HG03558 (cell line): ENCODE data around the gene DDX41.

Source experiments
- ATAC-seq: cut with Tn5 transposase; IDR thresholded peaks from one replicate; pipeline ENCODE4 v1.9.1; 2021; ENCODE audit warnings: moderate number of reproducible peaks; ENCODE audit not compliant: unreplicated experiment; ENCODE audit errors: extremely low read depth

The DDX41 gene

DNA sequence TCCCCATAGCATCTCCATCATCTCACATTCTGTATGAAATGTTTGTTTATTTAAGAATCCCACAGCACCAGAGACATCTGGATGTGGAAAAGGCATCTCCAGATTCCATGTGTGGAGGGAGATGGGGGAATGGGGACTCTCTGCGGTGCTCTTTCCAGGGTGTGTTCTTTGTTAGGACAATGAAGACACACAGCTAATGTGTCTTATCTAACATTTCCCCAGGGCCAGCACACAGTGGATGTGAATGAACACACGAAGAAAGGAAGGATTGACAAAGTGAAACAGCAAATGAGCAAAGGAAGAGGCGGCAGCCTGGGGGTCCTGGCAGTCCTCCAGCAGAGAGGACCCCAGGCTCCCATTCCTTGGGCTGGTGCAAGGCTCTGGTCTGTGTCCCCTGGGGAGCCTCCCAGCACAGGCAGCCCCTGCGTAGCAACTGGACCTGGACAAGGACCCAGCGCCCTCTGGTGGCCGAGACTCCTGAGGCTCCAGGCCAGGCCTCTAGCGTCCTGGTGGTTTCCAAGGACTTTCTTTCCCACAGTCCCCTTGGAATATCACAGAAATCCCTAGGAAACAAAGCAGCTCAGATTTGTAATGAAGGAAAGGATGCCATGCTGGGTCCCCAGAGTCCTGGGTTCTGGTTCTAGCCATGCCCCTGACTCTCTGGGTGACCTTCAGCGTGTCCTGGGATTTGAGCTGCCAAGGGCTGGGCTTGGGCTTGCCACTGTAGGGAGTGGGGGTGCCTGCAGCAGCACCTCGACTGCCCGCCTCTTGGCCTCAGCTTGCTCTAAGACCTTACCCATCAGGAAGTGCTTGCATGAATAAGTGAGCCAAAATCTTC is 15.9 kb downstream of the DDX41 start:
- ATAC-seq, result no peak

DNA sequence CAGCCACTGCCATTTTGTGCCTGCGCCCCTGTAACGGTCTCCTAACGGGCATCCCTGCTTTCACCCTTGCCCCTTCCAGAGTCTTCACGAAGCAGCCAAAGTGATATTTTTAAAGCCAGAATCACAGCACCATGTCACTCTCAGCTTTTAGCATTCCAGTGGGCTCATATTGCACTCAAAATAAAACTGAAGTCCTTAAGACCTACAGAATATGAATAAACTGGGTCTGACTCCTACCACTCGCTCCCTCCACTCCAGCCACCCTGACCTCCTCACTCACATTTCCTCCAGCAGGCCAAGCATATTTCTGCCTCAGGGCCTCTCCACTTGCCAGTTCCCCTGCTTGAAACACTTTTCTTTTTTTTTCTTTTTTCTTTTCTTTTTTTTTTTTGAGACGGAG is 16.9 kb downstream of the DDX41 start:
- no peak for ATAC-seq

DNA sequence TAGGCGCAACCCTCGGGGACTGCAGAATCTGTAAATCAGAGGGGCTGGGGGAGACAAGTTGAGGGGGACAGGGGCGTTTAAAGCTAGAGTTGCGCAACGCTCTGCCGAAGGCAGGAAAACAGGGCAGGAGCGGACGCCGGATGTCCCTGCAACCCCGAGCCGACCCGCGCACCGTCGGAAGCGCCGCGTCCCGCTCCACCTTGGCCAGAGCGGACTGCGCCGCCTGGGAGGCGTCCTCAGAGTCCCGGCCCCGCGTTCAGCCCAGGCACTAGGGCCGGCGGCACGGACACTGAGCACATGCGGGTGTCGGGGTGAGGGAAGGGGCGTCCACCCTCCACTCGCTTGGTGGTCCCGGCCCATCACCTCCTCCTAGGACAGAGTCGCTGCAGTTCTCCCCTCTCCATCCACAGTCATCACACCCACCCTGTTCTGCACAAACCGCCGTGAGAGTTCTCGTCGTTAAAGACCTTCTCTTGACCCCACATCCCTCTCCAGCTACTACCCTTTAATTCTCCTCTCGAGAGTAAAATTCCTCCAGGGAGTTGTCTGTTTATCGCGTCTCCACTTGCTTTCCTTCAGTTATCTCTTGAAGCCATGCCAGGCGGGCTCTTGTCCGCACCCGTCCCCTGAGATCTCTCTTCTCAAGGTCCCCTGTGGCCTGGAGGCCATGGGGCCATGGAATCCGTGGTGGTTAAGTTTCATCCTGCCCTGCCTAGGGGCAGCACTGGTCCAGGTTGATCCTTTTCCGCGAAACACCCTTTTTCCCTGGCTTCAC is 18.6 kb downstream of the DDX41 start:
- no peak for ATAC-seq

GRCh38 chr5:177497292-177498012 is 19.3 kb downstream of the DDX41 start, which contains the start of gene PDLIM7:
TSS of gene PDLIM7 (minus strand) at chr5:177497604. CDS start at chr5:177496512, 1,092 bp downstream.
- ATAC-seq, result peak; percentile 51

- ATAC-seq, result no peak
Measured at GRCh38 chr5:177496727-177497291, 20.0 kb downstream of the DDX41 start.

GRCh38 chr5:177496070-177496726 is 20.6 kb downstream of the DDX41 start:
- no peak for ATAC-seq

DNA sequence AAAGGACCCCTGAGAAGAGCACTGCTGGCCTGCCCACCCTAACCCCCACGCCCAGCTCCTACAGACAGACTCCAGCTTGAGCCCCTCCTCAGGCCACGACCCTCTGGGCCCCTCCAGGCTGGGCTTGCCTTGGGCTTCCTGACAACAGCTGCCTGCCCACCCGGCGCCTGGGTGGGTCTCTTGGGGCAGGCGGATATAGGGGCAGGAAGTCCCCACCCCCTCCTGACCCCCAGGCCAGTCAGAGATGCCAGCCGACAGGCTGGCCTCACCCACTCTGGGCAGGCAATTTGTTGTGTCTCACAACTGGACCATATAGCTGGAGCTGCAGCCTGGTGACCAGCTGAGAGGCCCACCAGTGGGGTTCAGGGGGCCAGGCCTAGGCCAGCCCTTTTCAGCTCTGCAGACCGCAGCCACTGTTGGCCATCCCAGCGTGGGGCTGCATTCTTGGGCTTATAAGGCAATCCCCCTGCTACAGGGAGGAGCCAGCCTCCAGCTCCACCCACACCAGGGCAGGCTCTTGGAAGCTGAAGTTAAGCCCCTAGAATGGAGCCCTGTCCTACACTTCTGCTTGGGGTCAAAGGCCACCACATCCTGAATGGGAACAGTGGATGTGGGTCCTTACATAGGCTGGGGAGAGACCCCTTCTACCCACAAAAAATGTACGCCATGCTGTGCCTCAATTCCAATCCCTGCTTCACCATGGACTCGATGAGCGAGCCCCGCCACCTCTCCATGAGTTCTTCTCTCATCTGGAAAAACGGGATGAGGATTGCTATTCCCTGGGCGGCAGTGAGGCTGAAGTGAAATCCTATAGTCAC is 21.3 kb downstream of the DDX41 start:
- no peak for ATAC-seq

DNA sequence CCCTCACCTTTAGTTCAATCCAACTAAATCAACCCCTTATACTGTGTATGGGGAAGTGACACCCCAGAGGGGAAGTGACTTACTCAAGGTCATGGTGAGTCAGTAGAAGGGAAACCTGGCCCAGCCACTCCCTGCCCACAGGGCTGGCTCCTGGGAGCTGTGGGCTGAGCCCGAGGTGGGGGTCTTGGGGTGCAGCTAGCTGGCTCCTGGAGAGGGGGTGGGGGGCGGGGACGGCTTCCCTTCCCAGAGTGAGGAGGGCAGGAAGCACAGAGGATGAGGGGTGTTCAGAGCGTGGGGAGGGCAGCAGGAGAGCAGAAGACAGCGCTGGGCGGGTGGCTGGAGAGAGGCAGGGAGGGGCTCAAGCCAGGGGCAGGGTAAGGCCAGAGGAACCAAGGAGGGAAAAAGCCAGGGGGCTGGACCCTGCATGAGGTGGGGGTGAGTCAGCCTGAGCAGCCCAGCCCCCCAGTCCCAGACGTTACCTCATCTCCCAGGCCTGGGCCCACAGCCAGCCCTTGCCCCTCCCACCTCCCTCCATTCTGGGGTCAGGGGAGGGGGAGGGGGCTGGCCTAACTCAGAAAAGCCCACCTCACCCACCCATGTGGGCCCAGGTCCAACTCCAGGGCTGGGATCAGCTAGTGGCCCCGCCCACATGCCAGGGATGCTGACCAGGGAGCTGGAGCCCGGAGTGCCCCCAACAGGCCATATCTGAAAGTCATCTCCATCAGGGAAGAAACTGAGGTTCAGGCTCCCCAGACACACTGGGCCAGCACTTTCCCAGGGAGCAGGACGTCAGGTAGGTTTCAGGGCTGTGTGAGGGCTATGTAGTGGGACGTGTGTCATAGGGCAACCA is 22.2 kb downstream of the DDX41 start:
- no peak for ATAC-seq

- no peak for ATAC-seq
Measured at GRCh38 chr5:177493795-177494345, 22.9 kb downstream of the DDX41 start.

DNA sequence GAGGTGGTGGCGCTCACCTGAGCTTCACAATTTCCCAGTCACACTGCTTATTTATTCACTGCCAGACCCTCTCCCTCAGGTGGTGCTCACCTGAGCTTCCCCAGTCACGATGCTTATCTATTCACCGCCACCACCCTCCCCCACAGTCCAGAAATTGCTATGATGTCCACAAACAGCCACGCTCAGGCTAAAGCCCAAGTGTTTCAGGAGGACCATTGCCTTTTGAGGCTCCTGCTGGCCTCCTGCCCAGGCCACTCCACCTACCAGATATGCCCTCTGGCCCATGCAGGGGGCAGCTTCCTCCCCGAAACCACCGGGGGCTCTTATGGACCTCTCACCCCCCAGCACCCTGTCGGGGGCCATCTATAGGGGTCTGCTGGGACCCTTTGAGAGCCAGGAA is 23.9 kb downstream of the DDX41 start:
- ATAC-seq, result no peak

- no peak for ATAC-seq
Measured at GRCh38 chr5:177491983-177492746, 24.6 kb downstream of the DDX41 start.

GRCh38 chr5:177491429-177491945 is 25.3 kb downstream of the DDX41 start:
- ATAC-seq, result no peak

DNA sequence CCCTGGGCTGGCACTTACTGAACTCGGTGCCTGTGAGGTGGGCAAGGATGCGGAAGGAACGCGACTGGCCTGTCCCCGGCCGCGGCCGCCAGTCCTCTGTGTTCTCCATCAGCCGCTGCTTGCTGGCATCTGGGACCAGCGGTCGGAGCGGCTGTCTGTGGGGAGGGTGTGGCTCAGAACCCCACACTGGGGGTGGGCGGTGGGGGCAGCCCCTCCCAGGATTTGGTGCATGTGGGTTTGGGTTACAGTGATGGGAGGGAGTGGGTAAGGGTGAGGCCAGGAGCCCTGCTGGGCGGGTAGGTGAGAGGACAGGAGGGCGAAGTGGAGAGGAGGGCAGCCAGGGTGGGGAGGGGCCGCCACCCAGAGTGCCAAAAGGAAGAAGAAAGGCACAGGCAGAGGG is 25.8 kb downstream of the DDX41 start:
- ATAC-seq, result no peak

DNA sequence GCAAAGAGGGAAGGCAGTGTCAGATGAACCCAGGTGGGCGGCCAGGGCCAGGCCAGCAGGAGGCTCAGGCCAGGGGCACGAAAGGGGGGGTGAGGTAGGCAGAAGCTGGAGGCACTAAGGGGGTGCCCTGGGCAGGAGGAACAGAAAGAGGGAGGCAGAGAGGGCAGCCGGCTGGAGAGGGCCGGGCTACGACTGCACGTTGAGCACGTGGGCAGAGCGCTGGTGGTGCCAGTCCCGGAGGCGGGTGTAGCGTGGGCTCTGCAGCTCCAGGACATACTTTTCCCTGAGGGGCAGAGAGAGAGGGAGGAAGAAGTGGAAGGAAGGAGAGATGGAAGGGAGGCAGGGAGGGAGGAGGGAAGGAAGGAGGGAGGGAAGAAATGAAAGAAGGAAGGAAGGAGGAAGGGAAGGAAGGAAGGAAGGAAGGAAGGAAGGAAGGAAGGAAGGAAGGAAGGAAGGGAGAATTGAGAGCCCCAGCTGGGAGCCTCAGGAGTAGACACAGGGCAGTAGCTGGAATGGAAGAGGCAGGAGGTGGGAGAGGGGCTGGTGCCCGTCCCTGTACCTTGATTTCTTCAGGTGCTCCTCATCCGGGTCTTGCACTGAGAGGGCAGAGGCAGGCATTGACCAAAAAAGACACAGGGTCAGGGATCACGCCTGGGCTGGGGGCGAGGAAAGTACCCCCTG is 26.3 kb downstream of the DDX41 start:
- no peak for ATAC-seq

GRCh38 chr5:177489119-177489716 is 27.5 kb downstream of the DDX41 start:
- no peak for ATAC-seq

- no peak for ATAC-seq
Measured at GRCh38 chr5:177487975-177488374, 28.8 kb downstream of the DDX41 start.
